ENCODE results near the gene CNRIP1. TPM values are rescaled to one million over a fixed set of nuclear protein-coding genes. Genes with fewer than 3 reads are reported as not detected.

Gene CNRIP1
- total RNA-seq, 6 experiments from 2014 or later: 33.6 to 53.8 (median 47.2) TPM

- DNase-seq: peak; percentile 76
Measured at GRCh38 chr2:68251187-68251854, 68.4 kb downstream of the CNRIP1 start.

GRCh38 chr2:68250652-68251186, 69.0 kb downstream of the CNRIP1 start:
- H3K27ac Mint-ChIP-seq: peak overlapping the region; percentile 93

More at GRCh38 chr2:68251187-68251854, 68.4 kb downstream of the CNRIP1 start:
- H3K9me3 Mint-ChIP-seq: no peaks in the 10 kb centered on the region
- peaks cover 7% of the 10 kb centered on the region for H3K27me3 Mint-ChIP-seq (ENCODE audit: insufficient read depth)
- H3K27ac Mint-ChIP-seq: peak overlapping the region; percentile 93
- H3K4me3 Mint-ChIP-seq: peak overlapping the region; percentile 94
- TF ChIP-seq CTCF (IDR thresholded peaks at IDR 0.05): peak; percentile 83
- H3K36me3 Mint-ChIP-seq (ENCODE audit: low read depth): peaks cover 15% of the 10 kb centered on the region
- peaks cover 32% of the 10 kb centered on the region for H3K4me1 Mint-ChIP-seq (ENCODE audit: low read depth)

GRCh38 chr2:68250196-68250595, 69.6 kb downstream of the CNRIP1 start:
- DNase-seq: no peak
- H3K27ac Mint-ChIP-seq: peak overlapping the region; percentile 93

More at GRCh38 chr2:68250652-68251186, 69.0 kb downstream of the CNRIP1 start:
- H3K27me3 Mint-ChIP-seq (ENCODE audit: insufficient read depth): peaks cover 5% of the 10 kb centered on the region
- peaks cover 15% of the 10 kb centered on the region for H3K36me3 Mint-ChIP-seq (ENCODE audit: low read depth)
- peaks cover 26% of the 10 kb centered on the region for H3K4me1 Mint-ChIP-seq (ENCODE audit: low read depth)
- no peak for TF ChIP-seq CTCF (IDR thresholded peaks at IDR 0.05)
- no peak for DNase-seq
- H3K9me3 Mint-ChIP-seq: no peaks in the 10 kb centered on the region
- H3K4me3 Mint-ChIP-seq: peak overlapping the region; percentile 94

GRCh38 chr2:68248806-68249205, 70.9 kb downstream of the CNRIP1 start:
- peaks cover 5% of the 10 kb centered on the region for H3K27me3 Mint-ChIP-seq (ENCODE audit: insufficient read depth)
- DNase-seq: no peak
- peaks cover 8% of the 10 kb centered on the region for H3K4me1 Mint-ChIP-seq (ENCODE audit: low read depth)
- H3K36me3 Mint-ChIP-seq (ENCODE audit: low read depth): peaks cover 15% of the 10 kb centered on the region
- TF ChIP-seq CTCF (IDR thresholded peaks at IDR 0.05): no peak
- H3K4me3 Mint-ChIP-seq: no peak overlapping the region; the same call in 1 of the 2 replicates
- no peak overlapping the region for H3K27ac Mint-ChIP-seq
- no peaks in the 10 kb centered on the region for H3K9me3 Mint-ChIP-seq

More at GRCh38 chr2:68250196-68250595, 69.6 kb downstream of the CNRIP1 start:
- Mint-ChIP-seq H3K9me3 (no peaks in the 10 kb centered on the region), H3K36me3 (ENCODE audit: low read depth) (peaks cover 15% of the 10 kb centered on the region), H3K4me3 (peak overlapping the region; percentile 94), H3K27me3 (ENCODE audit: insufficient read depth) (peaks cover 5% of the 10 kb centered on the region), H3K4me1 (ENCODE audit: low read depth) (peaks cover 22% of the 10 kb centered on the region)
- no peak for TF ChIP-seq CTCF (IDR thresholded peaks at IDR 0.05)

- no peak for TF ChIP-seq CTCF (IDR thresholded peaks at IDR 0.05)
- peaks cover 12% of the 10 kb centered on the region for H3K4me1 Mint-ChIP-seq (ENCODE audit: low read depth)
- no peak overlapping the region for H3K27ac Mint-ChIP-seq
- peaks cover 5% of the 10 kb centered on the region for H3K27me3 Mint-ChIP-seq (ENCODE audit: insufficient read depth)
- H3K36me3 Mint-ChIP-seq (ENCODE audit: low read depth): peaks cover 15% of the 10 kb centered on the region
- no peaks in the 10 kb centered on the region for H3K9me3 Mint-ChIP-seq
- H3K4me3 Mint-ChIP-seq: no peak overlapping the region
- DNase-seq: no peak
Measured at GRCh38 chr2:68248361-68248760, 71.4 kb downstream of the CNRIP1 start.
